Colon (tissue), 2 donors: Measurements from ENCODE around the gene MVK.

Source experiments
- FAIRE-seq: peaks from 2 replicates; lab custom pipeline; 2012; peaks lifted over from hg19 to GRCh38; lab: Jason Lieb, UNC
- donor health status: control.
- donor health status: control.

MVK gene

DNA sequence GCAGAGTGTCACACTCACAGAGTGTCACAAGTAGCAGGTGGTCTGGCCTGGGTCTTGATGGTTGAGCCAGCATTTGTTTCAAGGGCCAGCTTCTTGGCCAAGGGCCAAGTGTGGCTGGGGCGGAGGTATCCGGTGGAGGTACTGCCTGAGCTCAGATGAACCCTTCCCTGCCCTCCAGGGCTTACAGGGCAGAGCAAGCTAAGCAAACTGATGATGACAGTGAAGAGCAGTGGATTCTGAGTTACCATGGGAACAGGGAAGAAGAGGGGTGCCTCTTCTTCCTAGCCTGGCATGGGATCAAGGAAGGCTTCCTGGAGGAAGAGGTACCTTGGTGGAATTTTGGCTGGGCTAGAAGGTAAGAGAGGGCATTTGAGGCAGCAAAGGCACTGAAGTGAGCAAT, 35.7 kb downstream of the MVK start:
- no peak for FAIRE-seq

DNA sequence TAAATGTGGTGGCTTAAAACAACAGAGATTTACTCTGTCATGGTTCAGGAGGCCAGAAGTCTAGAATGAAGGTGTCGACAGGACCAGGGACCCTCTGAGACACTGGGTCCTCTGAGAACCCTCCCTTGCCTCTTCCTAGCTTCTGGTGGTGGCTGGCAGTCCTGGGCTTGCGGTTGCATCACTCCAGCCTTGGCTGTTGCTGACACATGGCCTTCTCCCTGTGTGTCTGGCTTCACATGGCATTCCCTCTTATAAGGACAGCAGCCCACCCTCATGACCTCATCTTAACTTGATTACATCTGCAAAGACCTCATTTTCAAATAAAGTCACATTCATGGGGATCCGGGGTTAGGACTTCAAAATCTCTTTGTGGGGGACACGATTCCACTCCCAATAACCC, 36.9 kb downstream of the MVK start:
- no peak for FAIRE-seq

DNA sequence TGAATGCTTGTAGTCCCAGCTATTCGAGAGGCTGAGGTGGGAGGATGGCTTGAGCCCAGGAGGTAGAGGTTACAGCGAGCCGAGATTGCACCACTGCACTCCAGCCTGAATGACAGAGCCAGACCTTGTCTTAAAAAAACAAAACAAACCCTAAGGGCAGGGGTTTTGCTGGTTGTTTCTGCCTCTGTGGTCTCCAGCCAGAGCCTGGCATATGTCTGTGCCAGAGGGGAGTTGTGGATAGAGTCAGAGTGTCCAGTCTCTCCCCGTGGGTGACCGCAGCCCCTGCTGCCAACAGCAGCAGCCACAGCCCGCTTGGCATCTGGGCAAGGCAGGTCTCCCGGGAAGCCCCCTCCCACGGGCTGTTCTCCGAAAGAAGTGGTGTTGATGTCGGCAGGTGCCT, 37.6 kb downstream of the MVK start:
- FAIRE-seq: no peak

DNA sequence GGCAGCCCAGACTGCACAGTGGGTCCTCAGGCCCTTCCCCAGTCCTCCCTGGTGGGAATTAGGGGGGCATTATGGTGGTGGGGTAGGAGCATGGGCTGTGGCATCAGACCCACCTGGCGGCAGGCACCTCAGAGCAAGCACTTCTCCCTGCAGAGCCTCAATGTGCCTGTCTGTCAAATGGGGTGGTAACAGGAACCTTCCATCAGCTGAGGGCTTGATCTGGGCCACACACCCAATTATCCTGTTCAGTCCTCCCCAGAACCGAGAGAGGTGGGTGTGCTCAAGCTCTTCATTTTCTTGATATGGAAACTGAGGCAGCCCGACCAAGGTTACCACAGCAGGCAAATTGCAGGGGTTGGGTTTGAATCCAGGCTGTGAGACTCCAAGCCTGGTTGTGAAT, 38.4 kb downstream of the MVK start:
- no peak for FAIRE-seq

DNA sequence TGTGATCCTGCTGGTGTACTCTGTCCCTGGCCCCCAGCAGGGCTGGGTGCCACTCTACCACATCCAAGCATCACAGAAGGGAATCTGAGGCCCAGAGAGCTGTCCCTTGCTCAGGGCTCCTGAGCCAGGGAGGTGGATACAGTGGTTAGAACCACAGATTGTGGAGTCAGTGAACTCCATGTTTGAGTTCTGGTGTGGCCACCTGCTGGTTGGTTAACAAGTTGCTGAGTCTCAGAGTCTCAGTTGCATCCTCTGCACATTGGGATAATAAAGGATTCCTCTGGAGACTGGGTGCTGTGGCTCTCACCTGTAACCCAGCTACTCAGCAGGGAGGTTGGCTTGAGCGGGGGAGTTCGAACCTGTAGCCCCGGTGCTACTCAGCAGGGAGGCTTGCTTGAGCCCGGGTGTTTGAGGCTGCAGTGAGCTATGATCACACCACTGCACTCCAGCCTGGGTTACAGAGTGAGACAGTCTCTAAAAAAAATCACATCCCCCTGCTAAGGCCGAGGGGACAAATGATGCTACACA, 39.4 kb downstream of the MVK start:
- no peak for FAIRE-seq

- FAIRE-seq: no peak
These were observed 40.3 kb downstream of the MVK start for GRCh38 chr12:109613649-109614455.

DNA sequence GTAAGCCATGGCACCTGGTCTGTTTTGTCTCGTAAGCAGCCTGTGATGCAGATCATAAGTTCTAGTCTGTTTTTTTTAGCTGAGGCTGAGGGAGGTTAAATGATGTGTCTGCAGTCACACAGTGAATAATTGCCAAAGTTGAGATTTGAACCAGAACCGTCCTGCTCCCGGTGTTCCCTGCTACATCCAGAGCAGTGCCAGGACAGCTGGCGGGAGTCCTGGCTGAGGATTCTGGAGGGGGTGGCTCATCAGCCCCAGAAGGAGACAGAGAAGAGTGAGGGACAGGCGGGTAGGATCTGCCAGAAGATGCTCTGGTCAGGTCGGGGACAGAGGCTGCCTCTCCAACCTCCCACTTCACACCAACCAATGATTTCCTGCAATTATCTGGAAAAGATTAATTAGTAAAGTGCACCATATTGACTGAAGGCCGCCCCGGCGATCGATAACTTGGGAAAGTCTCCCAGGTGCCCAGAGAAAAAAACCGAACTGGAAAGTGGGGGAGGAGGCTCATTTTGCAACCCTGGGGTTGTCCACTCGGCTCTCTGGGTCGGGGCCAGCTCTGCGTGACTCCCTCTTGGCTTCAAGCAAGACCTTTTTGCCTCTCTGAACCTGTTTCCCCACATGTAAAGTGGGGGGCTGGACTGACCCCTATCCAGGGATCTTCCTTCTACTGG, 42.1 kb downstream of the MVK start:
- FAIRE-seq: no peak

GRCh38 chr12:109617491-109617890, 43.9 kb downstream of the MVK start:
- FAIRE-seq: no peak

GRCh38 chr12:109618082-109618481, 44.5 kb downstream of the MVK start:
- FAIRE-seq: no peak

DNA sequence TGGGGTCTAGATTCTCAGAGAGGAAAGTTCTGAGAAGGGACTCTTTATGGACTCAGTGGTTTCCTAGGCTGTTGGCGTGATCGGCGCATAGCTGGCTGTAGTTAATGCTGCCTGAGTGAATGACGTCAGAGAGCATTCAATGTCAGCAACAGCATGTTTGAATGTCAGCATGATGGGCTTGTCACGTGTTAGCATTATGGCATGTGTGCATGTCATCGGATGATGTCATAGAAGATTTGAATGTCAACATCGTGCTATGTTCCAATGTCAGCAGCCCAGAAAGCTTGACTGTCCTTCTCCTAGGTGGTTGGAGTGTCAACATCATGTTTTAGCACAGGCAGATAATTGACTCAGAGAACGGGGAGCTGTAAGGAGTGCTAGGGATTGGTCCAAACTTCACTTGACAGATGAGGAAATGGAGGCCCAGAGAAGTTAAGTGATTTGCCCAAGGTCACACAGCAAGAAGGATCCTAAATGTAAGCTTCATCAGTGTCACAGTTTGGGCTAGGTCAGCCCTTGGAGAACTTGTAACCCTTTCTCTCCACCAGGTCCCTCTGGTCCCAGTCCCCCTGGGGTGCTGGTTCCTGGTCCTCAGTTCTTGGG, 45.5 kb downstream of the MVK start:
- no peak for FAIRE-seq

DNA sequence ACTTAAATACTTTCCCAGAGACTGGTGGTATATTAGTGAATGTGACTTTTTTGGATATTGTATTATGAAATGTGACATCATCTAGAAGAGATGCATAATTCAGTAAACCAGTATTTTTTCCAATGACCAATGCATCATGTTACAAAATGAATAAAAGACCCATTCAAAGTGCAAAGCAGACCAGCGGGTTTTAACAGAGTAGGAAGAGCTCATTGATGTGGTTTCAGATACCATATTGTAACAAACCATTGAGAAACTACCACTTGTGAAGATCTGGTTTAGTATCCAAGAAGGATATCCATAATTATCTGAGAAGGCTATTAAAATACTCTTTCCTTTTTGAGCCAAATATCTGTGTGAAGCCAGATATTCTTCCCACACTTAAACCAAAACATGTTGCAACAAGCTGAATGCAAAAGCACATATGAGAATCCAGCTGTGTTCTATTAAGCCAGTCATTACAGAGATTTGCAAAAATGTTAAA, 47.7 kb downstream of the MVK start:
- FAIRE-seq: no peak

GRCh38 chr12:109621901-109622364, 48.3 kb downstream of the MVK start:
- FAIRE-seq: no peak

DNA sequence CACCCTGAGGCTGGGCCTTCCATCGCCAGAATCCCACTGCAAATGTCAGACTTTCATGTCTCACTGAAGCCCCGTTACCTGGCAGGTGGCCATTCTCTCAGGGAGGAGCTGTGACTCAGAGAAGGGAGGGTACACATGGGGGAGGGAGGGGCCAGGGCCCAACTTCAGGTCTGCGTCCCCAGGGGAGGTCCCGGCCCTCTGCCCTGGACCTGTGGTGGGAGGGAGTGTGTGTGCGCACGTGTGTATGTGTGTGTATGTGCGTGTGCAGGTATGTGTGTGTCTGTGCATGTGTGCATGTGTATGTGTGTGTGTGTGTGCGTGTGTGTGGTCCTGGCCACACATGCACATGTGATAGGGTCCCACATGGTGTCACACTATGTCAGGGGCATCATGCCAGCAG, 50.9 kb downstream of the MVK start:
- no peak for FAIRE-seq

- no peak for FAIRE-seq
These were observed 51.6 kb downstream of the MVK start for GRCh38 chr12:109625131-109625559.

DNA sequence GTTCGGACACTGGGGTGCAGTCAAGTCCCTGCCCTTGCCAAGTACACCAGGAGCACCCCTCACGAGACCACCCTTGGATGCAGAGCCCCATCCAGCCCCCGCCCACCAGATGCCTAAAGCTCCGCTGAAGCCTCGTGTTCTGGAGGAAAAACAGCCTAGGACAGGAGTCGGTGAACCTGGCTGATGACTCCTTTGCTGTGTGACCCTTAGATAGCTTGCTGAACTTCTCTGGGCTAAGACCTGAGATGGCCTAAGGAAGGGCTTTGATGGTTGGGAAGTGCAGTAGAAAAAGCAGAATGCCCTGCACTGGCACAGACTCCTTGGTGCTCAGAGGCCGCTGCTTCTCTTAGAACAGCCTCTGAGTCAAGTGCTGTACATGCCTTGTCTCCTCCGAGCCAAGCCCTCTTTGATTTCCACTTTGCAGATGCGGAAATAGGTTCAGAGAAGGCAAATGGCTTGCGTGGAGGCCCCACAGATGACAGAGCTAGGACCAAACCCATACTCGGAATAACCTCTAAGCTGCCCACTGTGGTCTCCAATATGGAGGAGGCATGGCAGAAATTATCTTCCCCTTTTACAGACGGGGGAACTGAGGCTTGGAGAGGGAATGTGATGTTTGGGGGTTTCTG, 52.3 kb downstream of the MVK start:
- FAIRE-seq: no peak

- no peak for FAIRE-seq
These were observed 53.0 kb downstream of the MVK start for GRCh38 chr12:109626378-109627115.

GRCh38 chr12:109627633-109628032, 54.0 kb downstream of the MVK start:
- FAIRE-seq: no peak

- no peak for FAIRE-seq
These were observed 56.5 kb downstream of the MVK start for GRCh38 chr12:109630107-109630506.

- FAIRE-seq: no peak
These were observed 57.2 kb downstream of the MVK start for GRCh38 chr12:109630815-109631214.

DNA sequence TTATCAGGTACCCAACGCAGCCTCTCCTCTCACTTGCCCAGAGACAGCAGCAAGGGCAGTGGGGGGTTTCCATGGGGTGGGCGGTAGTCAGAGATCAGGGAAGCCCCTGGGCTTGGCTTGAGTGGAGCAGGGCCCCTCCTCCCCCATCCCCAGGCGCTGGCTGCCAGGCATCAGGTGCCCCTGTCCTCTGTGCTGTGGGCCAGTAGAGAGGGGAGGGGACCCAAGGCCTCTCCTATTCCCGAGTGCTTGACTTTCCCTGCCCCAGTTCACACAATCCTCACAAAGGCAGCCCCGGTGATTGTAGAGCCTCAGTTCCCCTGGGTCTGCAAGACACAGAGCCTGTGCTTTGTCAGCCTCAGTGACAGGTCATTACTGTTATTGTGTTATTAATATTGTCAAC, 57.7 kb downstream of the MVK start:
- no peak for FAIRE-seq

GRCh38 chr12:109631751-109632150, 58.2 kb downstream of the MVK start:
- FAIRE-seq: no peak

DNA sequence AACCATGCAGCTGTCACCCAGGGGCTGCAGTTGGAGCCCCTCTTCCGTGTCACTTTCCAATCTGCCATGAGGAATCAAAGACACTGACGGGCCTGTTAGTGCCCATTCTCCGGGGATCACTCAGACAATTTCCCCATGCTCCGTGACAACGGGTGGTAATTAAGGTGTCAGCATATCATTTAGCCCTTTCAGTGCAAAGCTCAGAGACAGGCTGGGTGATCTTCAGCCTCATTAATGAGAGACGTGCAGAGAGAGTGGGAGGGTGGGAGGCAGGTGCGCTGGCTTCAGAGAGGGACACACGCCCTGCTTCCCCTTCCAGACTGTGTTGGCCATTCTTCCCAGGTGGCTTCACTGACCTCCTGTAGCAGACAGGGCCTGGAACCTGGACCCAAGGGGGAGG, 58.7 kb downstream of the MVK start:
- FAIRE-seq: no peak
